OCI-LY1 (cell line): Measurements from ENCODE around the gene OR9Q1.

Source experiments
- H2AFZ ChIP-seq: fragments of 200-600 bp; sonication (generic), shearing (Covaris generic); 2 replicates; pipeline ENCODE4 v1.6.0; 2014; ENCODE audit warnings: antibody characterized with exemption, mild to moderate bottlenecking, low read length
- H3F3A ChIP-seq: fragments of 200-600 bp; sonication (generic), shearing (Covaris generic); 2 replicates; pipeline ENCODE4 v1.6.0; 2014; ENCODE audit warnings: mild to moderate bottlenecking, antibody characterized with exemption, low read length, moderate library complexity; ENCODE audit not compliant: insufficient read depth
- H3K27ac ChIP-seq: fragments of 200-600 bp; sonication (generic); 2 replicates; pipeline ENCODE4 v1.5.1; 2014; ENCODE audit warnings: low read length, mixed run types, mild to moderate bottlenecking, low read depth; ENCODE audit not compliant: poor library complexity, severe bottlenecking
- H3K27me3 ChIP-seq: fragments of 200-600 bp; sonication (generic); 2 replicates; pipeline ENCODE4 v1.6.0; 2014; ENCODE audit warnings: antibody characterized with exemption, mild to moderate bottlenecking, low read length, moderate library complexity; ENCODE audit not compliant: insufficient read depth
- H3K36me3 ChIP-seq: fragments of 200-600 bp; sonication (generic); 2 replicates; pipeline ENCODE4 v1.6.1; 2014; ENCODE audit warnings: mild to moderate bottlenecking, antibody characterized with exemption, low read length, moderate library complexity, mixed read lengths; ENCODE audit not compliant: insufficient read depth
- H3K4me1 ChIP-seq: fragments of 200-600 bp; sonication (generic); 2 replicates; pipeline ENCODE4 v1.5.1; 2014; ENCODE audit warnings: mild to moderate bottlenecking, low read length, moderate library complexity; ENCODE audit not compliant: insufficient read depth, severe bottlenecking
- H3K4me2 ChIP-seq: fragments of 200-600 bp; sonication (generic), shearing (Covaris generic); 2 replicates; pipeline ENCODE4 v1.6.1; 2014; ENCODE audit warnings: low read length
- H3K4me3 ChIP-seq: fragments of 200-600 bp; sonication (generic); 2 replicates; pipeline ENCODE4 v1.5.1; 2014; ENCODE audit warnings: low read length, low read depth, mild to moderate bottlenecking, mixed read lengths; ENCODE audit not compliant: poor library complexity, severe bottlenecking
- H3K79me2 ChIP-seq: fragments of 200-600 bp; shearing (Covaris generic); 2 replicates; pipeline ENCODE4 v1.6.1; 2016; ENCODE audit warnings: mixed run types, low read length, mixed read lengths; ENCODE audit not compliant: insufficient read depth
- H3K9ac ChIP-seq: fragments of 200-600 bp; sonication (generic), shearing (Covaris generic); 2 replicates; pipeline ENCODE4 v1.6.1; 2014; ENCODE audit warnings: mild to moderate bottlenecking, low read length, mixed read lengths
- H3K9me2 ChIP-seq: fragments of 200-600 bp; sonication (generic), shearing (Covaris generic); 2 replicates; pipeline ENCODE4 v1.6.1; 2014; ENCODE audit warnings: low read depth, mild to moderate bottlenecking, low read length, mixed read lengths
- H3K9me3 ChIP-seq: fragments of 200-600 bp; shearing (Covaris generic); 2 replicates; pipeline ENCODE4 v1.6.1; 2014; ENCODE audit warnings: low read length, mixed read lengths
- H4K20me1 ChIP-seq: fragments of 200-600 bp; sonication (generic), shearing (Covaris generic); 2 replicates; pipeline ENCODE4 v1.6.0; 2016; ENCODE audit warnings: mild to moderate bottlenecking, low read length; ENCODE audit not compliant: insufficient read depth
- CTCF ChIP-seq: fragments of 200-600 bp; sonication (generic), shearing (Covaris generic); IDR thresholded peaks from 2 replicates; pipeline ENCODE4 v1.5.1; 2017; ENCODE audit warnings: mild to moderate bottlenecking, antibody characterized with exemption, low read length, moderate library complexity, mixed read lengths
- EZH2 ChIP-seq: fragments of 200-600 bp; sonication (generic), shearing (Covaris generic); IDR thresholded peaks from 2 replicates; pipeline ENCODE4 v1.8.0; 2017; ENCODE audit warnings: borderline replicate concordance, mixed run types, mild to moderate bottlenecking, antibody characterized with exemption, low read length, moderate library complexity, mixed read lengths

OR9Q1 gene

GRCh38 chr11:58006940-58007339, 16.7 kb upstream of the OR9Q1 start:
- H3K9ac ChIP-seq: no peak overlapping the region
- H3K27ac ChIP-seq: no peak overlapping the region
- no peak for TF ChIP-seq EZH2
- no peak for TF ChIP-seq CTCF
- H3K79me2 ChIP-seq: no peaks in the 10 kb centered on the region
- H3K36me3 ChIP-seq: no peaks in the 10 kb centered on the region
- no peaks in the 10 kb centered on the region for H3K9me3 ChIP-seq
- no peaks in the 10 kb centered on the region for H3K4me1 ChIP-seq
- no peaks in the 10 kb centered on the region for H3K27me3 ChIP-seq
- no peaks in the 10 kb centered on the region for H3K9me2 ChIP-seq
- H3K4me3 ChIP-seq: no peak overlapping the region
- H2AFZ ChIP-seq: no peak overlapping the region
- no peak overlapping the region for H3K4me2 ChIP-seq
- H4K20me1 ChIP-seq: no peaks in the 10 kb centered on the region
- no peaks in the 10 kb centered on the region for H3F3A ChIP-seq

GRCh38 chr11:58011771-58012170, 11.9 kb upstream of the OR9Q1 start:
- Histone ChIP-seq H3K27ac (no peak overlapping the region), H3K27me3 (no peaks in the 10 kb centered on the region), H3K4me2 (no peak overlapping the region), H2AFZ (no peak overlapping the region), H3K36me3 (no peaks in the 10 kb centered on the region), H3K4me3 (no peak overlapping the region), H3F3A (no peaks in the 10 kb centered on the region), H3K79me2 (no peaks in the 10 kb centered on the region), H3K9me2 (no peaks in the 10 kb centered on the region), H4K20me1 (no peaks in the 10 kb centered on the region), H3K9me3 (no peaks in the 10 kb centered on the region), H3K9ac (no peak overlapping the region), H3K4me1 (no peaks in the 10 kb centered on the region)
- TF ChIP-seq EZH2: no peak
- no peak for TF ChIP-seq CTCF

- TF ChIP-seq CTCF: no peak
- TF ChIP-seq EZH2: no peak
- no peaks in the 10 kb centered on the region for H3K9me3 ChIP-seq
- no peaks in the 10 kb centered on the region for H3K79me2 ChIP-seq
- H3K4me2 ChIP-seq: no peak overlapping the region
- H3K9ac ChIP-seq: no peak overlapping the region
- no peaks in the 10 kb centered on the region for H3K27me3 ChIP-seq
- H3K4me3 ChIP-seq: no peak overlapping the region
- H2AFZ ChIP-seq: no peak overlapping the region
- no peak overlapping the region for H3K27ac ChIP-seq
- H3K36me3 ChIP-seq: no peaks in the 10 kb centered on the region
- no peaks in the 10 kb centered on the region for H3K9me2 ChIP-seq
- H3F3A ChIP-seq: no peaks in the 10 kb centered on the region
- H3K4me1 ChIP-seq: no peaks in the 10 kb centered on the region
- H4K20me1 ChIP-seq: no peaks in the 10 kb centered on the region
These were observed 965 bp downstream of the OR9Q1 start for GRCh38 chr11:58024601-58025091.
